H9 (cell line): ENCODE measurements around the gene HMX1. TPM values are rescaled to one million over a fixed set of nuclear protein-coding genes. Genes with fewer than 3 reads are reported as not detected.

ENCODE experiments used
- DNase-seq: peaks from one replicate; pipeline ENCODE4 v3.0.0-alpha.2; 2017
- H2AFZ ChIP-seq: one replicate; pipeline ENCODE4 v1.6.1; 2013; ENCODE audit warnings: mild to moderate bottlenecking, low read length, control low read depth, moderate library complexity
- H2AK5ac ChIP-seq: 2 replicates; pipeline ENCODE4 v1.6.1; 2013; ENCODE audit warnings: low read length, control low read depth, mixed read lengths; ENCODE audit not compliant: insufficient read length
- H2BK120ac ChIP-seq: one replicate; pipeline ENCODE4 v1.6.1; 2013; ENCODE audit warnings: low read depth, mild to moderate bottlenecking, low read length, control low read depth, inconsistent platforms; ENCODE audit not compliant: poor library complexity, severe bottlenecking
- H2BK12ac ChIP-seq: 2 replicates; pipeline ENCODE4 v1.6.1; 2013; ENCODE audit warnings: low read length, control low read depth, mixed read lengths, low read depth; ENCODE audit not compliant: insufficient read length
- H2BK15ac ChIP-seq: 2 replicates; pipeline ENCODE4 v1.6.1; 2013; ENCODE audit warnings: low read depth, low read length, control low read depth
- H2BK20ac ChIP-seq: one replicate; pipeline ENCODE4 v1.6.1; 2013; ENCODE audit warnings: low read depth, mild to moderate bottlenecking, low read length, control low read depth, inconsistent platforms; ENCODE audit not compliant: poor library complexity, severe bottlenecking
- H2BK5ac ChIP-seq: 2 replicates; pipeline ENCODE4 v1.6.1; 2013; ENCODE audit warnings: low read length, control low read depth, mixed read lengths; ENCODE audit not compliant: insufficient read length
- H3K14ac ChIP-seq: 2 replicates; pipeline ENCODE4 v1.6.1; 2013; ENCODE audit warnings: low read length, control low read depth; ENCODE audit not compliant: insufficient read depth
- H3K18ac ChIP-seq: 2 replicates; pipeline ENCODE4 v1.6.1; 2013; ENCODE audit warnings: low read depth, mild to moderate bottlenecking, mixed read lengths, low read length, control low read depth; ENCODE audit not compliant: insufficient read length
- H3K23ac ChIP-seq: 2 replicates; pipeline ENCODE4 v1.6.1; 2013; ENCODE audit warnings: low read length, control low read depth, mixed read lengths, low read depth; ENCODE audit not compliant: insufficient read length
- H3K23me2 ChIP-seq: 2 replicates; pipeline ENCODE4 v1.6.1; 2013; ENCODE audit warnings: low read depth, mild to moderate bottlenecking, mixed read lengths, low read length, control low read depth; ENCODE audit not compliant: insufficient read length, poor library complexity, severe bottlenecking
- H3K27ac ChIP-seq: 2 replicates; pipeline ENCODE4 v1.5.1; 2013; ENCODE audit warnings: low read length, control low read depth, mixed read lengths, low read depth; ENCODE audit not compliant: insufficient read length
- H3K27me3 ChIP-seq: 2 replicates; pipeline ENCODE4 v1.6.1; 2013; ENCODE audit warnings: low read length, control low read depth, inconsistent platforms; ENCODE audit not compliant: insufficient read depth
- H3K4ac ChIP-seq: 2 replicates; pipeline ENCODE4 v1.6.1; 2013; ENCODE audit warnings: low read depth, mild to moderate bottlenecking, control low read depth, inconsistent platforms, low read length, moderate library complexity
- H3K4me1 ChIP-seq: 2 replicates; pipeline ENCODE4 v1.6.1; 2013; ENCODE audit warnings: low read length, control low read depth, inconsistent platforms; ENCODE audit not compliant: insufficient read depth
- H3K4me2 ChIP-seq: 2 replicates; pipeline ENCODE4 v1.6.1; 2013; ENCODE audit warnings: low read length, control low read depth, mixed read lengths; ENCODE audit not compliant: insufficient read length, insufficient read depth
- H3K56ac ChIP-seq: 2 replicates; pipeline ENCODE4 v1.6.1; 2013; ENCODE audit warnings: low read depth, mild to moderate bottlenecking, mixed read lengths, low read length, control low read depth; ENCODE audit not compliant: insufficient read length
- H3K79me1 ChIP-seq: 2 replicates; pipeline ENCODE4 v1.6.1; 2013; ENCODE audit warnings: low read depth, mild to moderate bottlenecking, moderate library complexity, low read length, control low read depth, inconsistent platforms; ENCODE audit not compliant: insufficient read depth, poor library complexity, severe bottlenecking
- H3K79me2 ChIP-seq: 2 replicates; pipeline ENCODE4 v1.6.1; 2013; ENCODE audit warnings: low read length, control low read depth, inconsistent platforms; ENCODE audit not compliant: insufficient read depth
- H3K9ac ChIP-seq: 2 replicates; pipeline ENCODE4 v1.6.1; 2013; ENCODE audit warnings: low read length, control low read depth, mixed read lengths; ENCODE audit not compliant: insufficient read length; ENCODE audit errors: extremely low read depth
- H3K9me3 ChIP-seq: one replicate; pipeline ENCODE4 v1.6.1; 2013; ENCODE audit warnings: low read depth, low read length, inconsistent platforms; ENCODE audit not compliant: control insufficient read depth
- H3T11ph ChIP-seq: one replicate; pipeline ENCODE4 v1.6.1; 2013; ENCODE audit warnings: mild to moderate bottlenecking, low read length, control low read depth, inconsistent platforms
- H4K20me1 ChIP-seq: one replicate; pipeline ENCODE4 v1.6.1; 2013; ENCODE audit not compliant: control insufficient read depth, insufficient read length, insufficient read depth
- H4K5ac ChIP-seq: 2 replicates; pipeline ENCODE4 v1.6.1; 2013; ENCODE audit warnings: low read depth, mild to moderate bottlenecking, mixed read lengths, low read length, control low read depth; ENCODE audit not compliant: insufficient read length
- H4K8ac ChIP-seq: replicated peaks from 2 replicates; pipeline ENCODE4 v1.6.1; 2013; ENCODE audit warnings: low read length, control low read depth, mixed read lengths, low read depth; ENCODE audit not compliant: insufficient read length
- H4K91ac ChIP-seq: 2 replicates; pipeline ENCODE4 v1.6.1; 2013; ENCODE audit warnings: low read depth, mild to moderate bottlenecking, moderate library complexity, mixed read lengths, low read length, control low read depth; ENCODE audit not compliant: insufficient read length
- H3K27ac Mint-ChIP-seq, 3 experiments: 2 replicates in 2 of 3; 3 replicates in 1 of 3; pipeline ENCODE4 v1.8.0; 2020 to 2021; ENCODE audit warnings: mixed read lengths in 3 of 3, mild to moderate bottlenecking in 1 of 3, moderate library complexity in 1 of 3
- H3K27me3 Mint-ChIP-seq: 2 replicates; pipeline ENCODE4 v1.8.0; 2021; ENCODE audit warnings: low read depth, mild to moderate bottlenecking, moderate library complexity, mixed read lengths
- H3K36me3 Mint-ChIP-seq, 3 experiments: 2 replicates in 2 of 3; 3 replicates in 1 of 3; pipeline ENCODE4 v1.8.0; 2020 to 2021; ENCODE audit warnings: low read depth in 3 of 3, mixed read lengths in 3 of 3; ENCODE audit not compliant: insufficient read depth in 1 of 3
- H3K4me1 Mint-ChIP-seq, 2 experiments: 2 replicates each; pipeline ENCODE4 v1.8.0; 2020; ENCODE audit warnings: mixed read lengths in 2 of 2
- H3K4me3 Mint-ChIP-seq, 2 experiments: 2 replicates in 1 of 2; 3 replicates in 1 of 2; pipeline ENCODE4 v1.8.0; 2020 to 2021; ENCODE audit warnings: mild to moderate bottlenecking in 2 of 2, mixed read lengths in 2 of 2, moderate library complexity in 1 of 2
- H3K9me3 Mint-ChIP-seq, 2 experiments: 2 replicates in 1 of 2; 3 replicates in 1 of 2; pipeline ENCODE4 v1.8.0; 2020; ENCODE audit warnings: mild to moderate bottlenecking in 2 of 2, mixed read lengths in 2 of 2, moderate library complexity in 1 of 2
- WGBS: extraction: QIAGEN DNeasy Blood & Tissue Kit; methylation state at CpG from one replicate; pipeline ENCODE4 v1.1.7; 2013; ENCODE audit warnings: missing lambda C conversion rate, low lambda C conversion rate, mixed read lengths; ENCODE audit not compliant: insufficient read length; ENCODE audit errors: extremely low coverage; 5-methylcytosine and 5-hydroxymethylcytosine counted together
- total RNA-seq: library from RNA; stranded (reverse); gene quantifications from 2 replicates; pipeline ENCODE4 v1.2.1, GENCODE V29; 2021
- TF ChIP-seq, protein P1 (sequence below): fragments of 200-600 bp; sonication (generic); conservative IDR thresholded peaks from 3 replicates; pipeline ENCODE4 v1.8.0; 2021; ENCODE audit warnings: antibody characterized with exemption, mild to moderate bottlenecking

Gene HMX1
- total RNA-seq, 1 experiment from 2014 or later, result 0.26 TPM

DNA sequence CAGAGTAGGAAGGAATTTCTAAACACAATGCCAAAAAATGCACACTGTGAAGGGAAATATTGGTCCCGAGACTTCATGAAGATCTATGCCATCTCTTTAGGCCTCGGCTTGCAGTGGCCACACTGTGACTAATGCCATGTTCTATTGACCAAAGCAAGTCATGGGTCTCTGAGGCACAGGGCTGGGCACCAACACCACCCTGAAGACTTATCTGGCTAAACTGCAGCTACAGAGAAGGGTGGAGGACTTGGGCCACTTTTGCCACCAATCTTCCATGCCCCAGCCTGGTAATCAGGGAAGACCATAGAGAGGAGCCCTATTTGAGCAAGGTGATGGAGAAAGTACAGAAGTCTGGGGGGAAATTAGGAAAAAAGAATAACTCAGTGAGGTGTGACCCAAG, 42.1 kb downstream of the HMX1 start:
- Histone ChIP-seq H3K23me2 (no peaks in the 10 kb centered on the region), H3K23ac (no peak overlapping the region), H2BK120ac (no peak overlapping the region), H3K4me1 (no peaks in the 10 kb centered on the region), H3K4ac (no peak overlapping the region), H4K91ac (no peak overlapping the region), H3K79me1 (no peaks in the 10 kb centered on the region), H2BK5ac (no peak overlapping the region), H2AK5ac (no peak overlapping the region), H4K5ac (no peak overlapping the region), H3K27ac (no peak overlapping the region), H3K9ac (no peak overlapping the region), H4K8ac (no peak overlapping the region), H3K79me2 (no peaks in the 10 kb centered on the region), H4K20me1 (no peaks in the 10 kb centered on the region), H3K27me3 (no peaks in the 10 kb centered on the region), H3T11ph (no peak overlapping the region), H3K14ac (no peak overlapping the region), H3K18ac (no peak overlapping the region), H3K4me2 (no peak overlapping the region), H2BK12ac (no peak overlapping the region), H3K9me3 (no peaks in the 10 kb centered on the region), H2BK20ac (no peak overlapping the region), H2BK15ac (no peak overlapping the region), H3K56ac (no peak overlapping the region), H2AFZ (no peak overlapping the region)
- WGBS, result no CpG with 5 or more reads among the region's 2 CpGs
- H3K4me1 Mint-ChIP-seq, result peaks cover 0 to 9% of the 10 kb centered on the region in 2 experiments; a peak in 1 of 4 replicates
- TF ChIP-seq, protein P1, sequence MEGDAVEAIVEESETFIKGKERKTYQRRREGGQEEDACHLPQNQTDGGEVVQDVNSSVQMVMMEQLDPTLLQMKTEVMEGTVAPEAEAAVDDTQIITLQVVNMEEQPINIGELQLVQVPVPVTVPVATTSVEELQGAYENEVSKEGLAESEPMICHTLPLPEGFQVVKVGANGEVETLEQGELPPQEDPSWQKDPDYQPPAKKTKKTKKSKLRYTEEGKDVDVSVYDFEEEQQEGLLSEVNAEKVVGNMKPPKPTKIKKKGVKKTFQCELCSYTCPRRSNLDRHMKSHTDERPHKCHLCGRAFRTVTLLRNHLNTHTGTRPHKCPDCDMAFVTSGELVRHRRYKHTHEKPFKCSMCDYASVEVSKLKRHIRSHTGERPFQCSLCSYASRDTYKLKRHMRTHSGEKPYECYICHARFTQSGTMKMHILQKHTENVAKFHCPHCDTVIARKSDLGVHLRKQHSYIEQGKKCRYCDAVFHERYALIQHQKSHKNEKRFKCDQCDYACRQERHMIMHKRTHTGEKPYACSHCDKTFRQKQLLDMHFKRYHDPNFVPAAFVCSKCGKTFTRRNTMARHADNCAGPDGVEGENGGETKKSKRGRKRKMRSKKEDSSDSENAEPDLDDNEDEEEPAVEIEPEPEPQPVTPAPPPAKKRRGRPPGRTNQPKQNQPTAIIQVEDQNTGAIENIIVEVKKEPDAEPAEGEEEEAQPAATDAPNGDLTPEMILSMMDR, result no peak
- H3K9me3 Mint-ChIP-seq, result peaks cover 0 to 13% of the 10 kb centered on the region in 2 experiments; a peak in 4 of 5 replicates
- H3K27me3 Mint-ChIP-seq, result peaks cover 42% of the 10 kb centered on the region
- no peak for DNase-seq
- no peaks in the 10 kb centered on the region; a peak in 1 of 7 replicates for H3K36me3 Mint-ChIP-seq
- no peak overlapping the region; a peak in 1 of 7 replicates for H3K27ac Mint-ChIP-seq
- no peak overlapping the region for H3K4me3 Mint-ChIP-seq
